GM21723 (cell line): ENCODE measurements around the gene NFE2.
"Not testable (repeated sequence)": the region's sequence is repeated elsewhere in the genome, so short reads cannot be mapped to it uniquely, and the experiment has no call there.

Source experiments
- ATAC-seq: cut with Tn5 transposase; IDR thresholded peaks from one replicate; pipeline ENCODE4 v1.9.1; 2021; ENCODE audit warnings: mild to moderate bottlenecking, moderate library complexity; ENCODE audit not compliant: unreplicated experiment

NFE2 gene

GRCh38 chr12:54300732-54301427 lies at the start of gene NFE2:
Gene NFE2 (minus strand): TSS chr12:54301015. CDS start chr12:54295248, 5,767 bp downstream.
- ATAC-seq = no peak

GRCh38 chr12:54349679-54350078 lies 48.9 kb upstream of the NFE2 start:
- no peak for ATAC-seq

- ATAC-seq = no peak
These were observed 48.2 kb upstream of the NFE2 start for GRCh38 chr12:54349036-54349435.

GRCh38 chr12:54341378-54342300 lies 40.8 kb upstream of the NFE2 start:
- no peak for ATAC-seq

GRCh38 chr12:54340846-54341245 lies 40.0 kb upstream of the NFE2 start:
- no peak for ATAC-seq

GRCh38 chr12:54338698-54339296 lies 38.0 kb upstream of the NFE2 start:
- ATAC-seq = no peak

- ATAC-seq = no peak
These were observed 37.2 kb upstream of the NFE2 start for GRCh38 chr12:54337854-54338650.

GRCh38 chr12:54337280-54337842 lies 36.5 kb upstream of the NFE2 start:
- ATAC-seq = no peak

- ATAC-seq = no peak
These were observed 32.7 kb upstream of the NFE2 start for GRCh38 chr12:54333420-54334034.

GRCh38 chr12:54331461-54331860 lies 30.6 kb upstream of the NFE2 start:
- ATAC-seq = no peak

- no peak for ATAC-seq
These were observed 29.6 kb upstream of the NFE2 start for GRCh38 chr12:54330442-54330841.

- ATAC-seq = no peak
These were observed 28.9 kb upstream of the NFE2 start for GRCh38 chr12:54329759-54330158.

GRCh38 chr12:54328595-54329337 lies 28.0 kb upstream of the NFE2 start:
- ATAC-seq = no peak

- ATAC-seq = not testable (repeated sequence)
These were observed 24.8 kb upstream of the NFE2 start for GRCh38 chr12:54325442-54326109.

GRCh38 chr12:54324617-54325441 lies 24.0 kb upstream of the NFE2 start, which contains the start of gene COPZ1:
Gene COPZ1 (plus strand): TSS chr12:54325131. CDS start chr12:54325164, 33 bp downstream.
- peak; percentile 99 for ATAC-seq

GRCh38 chr12:54321363-54321762 lies 20.5 kb upstream of the NFE2 start:
- no peak for ATAC-seq

GRCh38 chr12:54312309-54312708 lies 11.5 kb upstream of the NFE2 start:
- not testable (repeated sequence) for ATAC-seq

- ATAC-seq = no peak
These were observed 10.2 kb upstream of the NFE2 start for GRCh38 chr12:54311051-54311450.
